Hypothalamus (tissue), 51 donors: ENCODE data around the gene POM121L2.

Experiments used
- DNase-seq, 51 donors: peaks; one replicate each; lab custom pipeline; 2025; lab: John Stamatoyannopoulos, UW

POM121L2 gene

GRCh38 chr6:27263886-27264285 is 48.2 kb downstream of the POM121L2 start:
- no peak for DNase-seq

- DNase-seq = no peak
These were observed 51.2 kb downstream of the POM121L2 start for GRCh38 chr6:27260836-27261375.

- no peak for DNase-seq
These were observed 51.7 kb downstream of the POM121L2 start for GRCh38 chr6:27260369-27260768.
